Chondrocyte (in vitro differentiated cells): ENCODE measurements around the gene PTGDR. TPM values are rescaled to one million over a fixed set of nuclear protein-coding genes. Genes with fewer than 3 reads are reported as not detected.

Experiments
- DNase-seq: peaks from one replicate; pipeline ENCODE4 v3.0.0; 2021; ENCODE audit warnings: mixed read lengths, low spot score
- H3K27ac Mint-ChIP-seq: one replicate; pipeline ENCODE4 v1.8.0; 2021; ENCODE audit warnings: mild to moderate bottlenecking, moderate library complexity, mixed read lengths; ENCODE audit not compliant: unreplicated experiment
- H3K27me3 Mint-ChIP-seq: 2 replicates; pipeline ENCODE4 v1.8.0; 2021; ENCODE audit warnings: low read depth, mixed read lengths
- H3K36me3 Mint-ChIP-seq: 2 replicates; pipeline ENCODE4 v1.8.0; 2021; ENCODE audit warnings: low read depth, mixed read lengths
- H3K4me1 Mint-ChIP-seq: 2 replicates; pipeline ENCODE4 v1.8.0; 2021; ENCODE audit warnings: low read depth, mild to moderate bottlenecking, mixed read lengths
- H3K4me3 Mint-ChIP-seq: one replicate; pipeline ENCODE4 v1.8.0; 2021; ENCODE audit warnings: mild to moderate bottlenecking, moderate library complexity, mixed read lengths; ENCODE audit not compliant: unreplicated experiment
- H3K9me3 Mint-ChIP-seq: 2 replicates; pipeline ENCODE4 v1.8.0; 2021; ENCODE audit warnings: low read depth, mixed read lengths
- CTCF ChIP-seq: fragments of 200-600 bp; sonication (generic); IDR thresholded peaks from 2 replicates; pipeline ENCODE4 v1.5.0; 2021; ENCODE audit warnings: antibody characterized with exemption, mild to moderate bottlenecking, moderate library complexity
- total RNA-seq: library from RNA; stranded (reverse); gene quantifications from 3 replicates; pipeline ENCODE4 v1.2.1, GENCODE V29; 2021

Gene PTGDR
- total RNA-seq, 1 donor from 2014 or later, result 0.07 TPM

GRCh38 chr14:52251724-52252123 lies 15.8 kb upstream of the PTGDR start:
- no peak overlapping the region for H3K4me3 Mint-ChIP-seq
- peaks cover 5% of the 10 kb centered on the region for H3K9me3 Mint-ChIP-seq
- peaks cover 4% of the 10 kb centered on the region for H3K36me3 Mint-ChIP-seq
- TF ChIP-seq CTCF, result no peak
- no peak overlapping the region for H3K27ac Mint-ChIP-seq
- peaks cover 12% of the 10 kb centered on the region for H3K4me1 Mint-ChIP-seq
- peaks cover 13% of the 10 kb centered on the region for H3K27me3 Mint-ChIP-seq
- DNase-seq, result no peak

- TF ChIP-seq CTCF, result no peak
- Mint-ChIP-seq H3K27ac (no peak overlapping the region), H3K27me3 (peaks cover 12% of the 10 kb centered on the region), H3K36me3 (peaks cover 2% of the 10 kb centered on the region), H3K9me3 (no peaks in the 10 kb centered on the region), H3K4me3 (no peak overlapping the region), H3K4me1 (peaks cover 12% of the 10 kb centered on the region)
- no peak for DNase-seq
Measured at GRCh38 chr14:52253503-52253902, 14.0 kb upstream of the PTGDR start.

- Mint-ChIP-seq H3K9me3 (no peaks in the 10 kb centered on the region), H3K4me3 (no peak overlapping the region), H3K27ac (no peak overlapping the region), H3K36me3 (peaks cover 2% of the 10 kb centered on the region), H3K4me1 (peaks cover 12% of the 10 kb centered on the region), H3K27me3 (peaks cover 16% of the 10 kb centered on the region)
- TF ChIP-seq CTCF, result no peak
- DNase-seq, result no peak
Measured at GRCh38 chr14:52254086-52254485, 13.4 kb upstream of the PTGDR start.

GRCh38 chr14:52258783-52259182 lies 8.7 kb upstream of the PTGDR start:
- DNase-seq, result no peak
- Mint-ChIP-seq H3K9me3 (peaks cover 2% of the 10 kb centered on the region), H3K27me3 (peaks cover 26% of the 10 kb centered on the region), H3K27ac (no peak overlapping the region), H3K36me3 (peaks cover 2% of the 10 kb centered on the region), H3K4me1 (no peaks in the 10 kb centered on the region), H3K4me3 (no peak overlapping the region)
- no peak for TF ChIP-seq CTCF

GRCh38 chr14:52259434-52259833 lies 8.1 kb upstream of the PTGDR start:
- peaks cover 2% of the 10 kb centered on the region for H3K9me3 Mint-ChIP-seq
- H3K4me1 Mint-ChIP-seq, result no peaks in the 10 kb centered on the region
- no peak overlapping the region for H3K4me3 Mint-ChIP-seq
- H3K27me3 Mint-ChIP-seq, result peaks cover 26% of the 10 kb centered on the region
- no peak for DNase-seq
- H3K36me3 Mint-ChIP-seq, result peaks cover 2% of the 10 kb centered on the region
- TF ChIP-seq CTCF, result no peak
- no peak overlapping the region for H3K27ac Mint-ChIP-seq
